Measurements from ENCODE around the gene CPOX. TPM values are rescaled to one million over a fixed set of nuclear protein-coding genes. Genes with fewer than 3 reads are reported as not detected.

CPOX gene
- total RNA-seq, 2 experiments from 2014 or later, result 7.0 to 10.5 TPM

DNA sequence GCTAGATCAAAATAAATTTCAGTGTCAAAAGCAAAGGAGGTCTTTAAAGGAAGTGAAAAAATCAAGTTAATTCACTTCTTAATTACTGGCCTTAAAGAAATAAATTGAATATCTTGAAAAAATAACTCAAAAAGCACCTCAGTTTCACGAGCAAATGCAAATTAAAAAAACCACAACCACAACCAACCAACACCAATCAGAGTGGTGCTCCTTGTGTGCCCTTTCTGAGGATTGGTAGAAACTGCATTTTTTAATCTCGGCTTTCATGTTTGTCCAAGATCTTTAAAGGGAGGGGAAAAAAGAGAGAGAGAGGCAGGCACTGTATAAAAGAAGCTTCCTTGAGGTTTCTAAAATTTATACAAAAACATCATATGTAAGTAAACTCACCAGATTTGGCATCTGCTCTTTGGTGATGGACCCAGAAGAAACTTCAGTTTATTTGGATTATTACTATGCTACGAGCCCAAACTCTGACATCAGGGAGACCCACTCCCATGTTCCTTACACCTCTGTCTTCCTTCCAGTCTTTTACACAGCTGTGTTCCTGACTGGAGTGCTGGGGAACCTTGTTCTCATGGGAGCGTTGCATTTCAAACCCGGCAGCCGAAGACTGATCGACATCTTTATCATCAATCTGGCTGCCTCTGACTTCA lies 61.7 kb downstream of the CPOX start, which contains the start of gene GPR15:
Gene GPR15, plus strand, starts transcription at position 357 of the 653 bp plus-strand sequence. Its CDS starts 56 bp downstream, at position 413.
- H3K27me3 Mint-ChIP-seq, result no peaks in the 10 kb centered on the region
- no peaks in the 10 kb centered on the region for H3K4me1 Mint-ChIP-seq (ENCODE audit: low read depth)
- ChIA-PET CTCF (interaction anchor here (1.7 kb wide), 1 partner anchor 10 kb away, joined by 6 read pairs; no protein-coding TSS in a partner anchor), POLR2A (interaction anchor here (1.0 to 3.0 kb wide), 5 partner anchors 9 to 41 kb away, joined by 3 to 18 read pairs (median 6); partner anchors contain the start of gene CLDND1)
- TF ChIP-seq, protein P1, sequence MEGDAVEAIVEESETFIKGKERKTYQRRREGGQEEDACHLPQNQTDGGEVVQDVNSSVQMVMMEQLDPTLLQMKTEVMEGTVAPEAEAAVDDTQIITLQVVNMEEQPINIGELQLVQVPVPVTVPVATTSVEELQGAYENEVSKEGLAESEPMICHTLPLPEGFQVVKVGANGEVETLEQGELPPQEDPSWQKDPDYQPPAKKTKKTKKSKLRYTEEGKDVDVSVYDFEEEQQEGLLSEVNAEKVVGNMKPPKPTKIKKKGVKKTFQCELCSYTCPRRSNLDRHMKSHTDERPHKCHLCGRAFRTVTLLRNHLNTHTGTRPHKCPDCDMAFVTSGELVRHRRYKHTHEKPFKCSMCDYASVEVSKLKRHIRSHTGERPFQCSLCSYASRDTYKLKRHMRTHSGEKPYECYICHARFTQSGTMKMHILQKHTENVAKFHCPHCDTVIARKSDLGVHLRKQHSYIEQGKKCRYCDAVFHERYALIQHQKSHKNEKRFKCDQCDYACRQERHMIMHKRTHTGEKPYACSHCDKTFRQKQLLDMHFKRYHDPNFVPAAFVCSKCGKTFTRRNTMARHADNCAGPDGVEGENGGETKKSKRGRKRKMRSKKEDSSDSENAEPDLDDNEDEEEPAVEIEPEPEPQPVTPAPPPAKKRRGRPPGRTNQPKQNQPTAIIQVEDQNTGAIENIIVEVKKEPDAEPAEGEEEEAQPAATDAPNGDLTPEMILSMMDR (IDR thresholded peaks at IDR 0.05), result no peak
- H3K9me3 Mint-ChIP-seq, result no peaks in the 10 kb centered on the region
- no peak within 1 kb of the TSS for H3K27ac Mint-ChIP-seq
- no peaks in the 10 kb centered on the region for H3K4me1 ChIP-seq (ENCODE audit: insufficient read depth, low read length)
- no peaks in the 10 kb centered on the region for H3K27me3 ChIP-seq (ENCODE audit: control insufficient read depth in 1 of 2, insufficient read depth in 2 of 2, low read length in 2 of 2)
- H3K27ac ChIP-seq (ENCODE audit: low read depth in 1 of 2, low read length in 2 of 2), result no peak within 1 kb of the TSS
- peak within 1 kb of the TSS; percentile 46 for H3K4me3 ChIP-seq (ENCODE audit: low read length)
- H3K36me3 ChIP-seq (ENCODE audit: insufficient read depth, low read length), result no peaks in the 10 kb centered on the region
- no peaks in the 10 kb centered on the region for H3K36me3 Mint-ChIP-seq (ENCODE audit: low read depth)
- intact Hi-C loops (cut with DNase I, micrococcal nuclease), result no loop called here
- H3K9me3 ChIP-seq (ENCODE audit: control insufficient read depth in 1 of 2, insufficient read depth in 1 of 2, low read length in 2 of 2), result no peaks in the 10 kb centered on the region
- ATAC-seq (ENCODE audit: poor library complexity) (peak; percentile 43), DNase-seq (peak in 2 of 14 experiments; percentile 42 to 49)
- peak within 1 kb of the TSS; percentile 30 for H3K4me3 Mint-ChIP-seq

GRCh38 chr3:98530676-98531075 lies 62.7 kb downstream of the CPOX start:
- H3K27ac Mint-ChIP-seq, result no peak overlapping the region
- no peaks in the 10 kb centered on the region for H3K4me1 Mint-ChIP-seq (ENCODE audit: low read depth)
- Histone ChIP-seq H3K9me3 (ENCODE audit: control insufficient read depth in 1 of 2, insufficient read depth in 1 of 2, low read length in 2 of 2) (no peaks in the 10 kb centered on the region), H3K36me3 (ENCODE audit: insufficient read depth, low read length) (no peaks in the 10 kb centered on the region), H3K27ac (ENCODE audit: low read depth in 1 of 2, low read length in 2 of 2) (no peak overlapping the region), H3K4me1 (ENCODE audit: insufficient read depth, low read length) (no peaks in the 10 kb centered on the region), H3K4me3 (ENCODE audit: low read length) (no peak overlapping the region), H3K27me3 (ENCODE audit: control insufficient read depth in 1 of 2, insufficient read depth in 2 of 2, low read length in 2 of 2) (no peaks in the 10 kb centered on the region)
- intact Hi-C loops (cut with DNase I, micrococcal nuclease), result no loop called here
- H3K9me3 Mint-ChIP-seq, result no peaks in the 10 kb centered on the region
- H3K27me3 Mint-ChIP-seq, result no peaks in the 10 kb centered on the region
- H3K4me3 Mint-ChIP-seq, result no peak overlapping the region
- ChIA-PET CTCF (no interaction called here), POLR2A (no interaction called here)
- H3K36me3 Mint-ChIP-seq (ENCODE audit: low read depth), result no peaks in the 10 kb centered on the region
- TF ChIP-seq, protein P1 (IDR thresholded peaks at IDR 0.05), result no peak
- DNase-seq (no peak), ATAC-seq (ENCODE audit: poor library complexity) (no peak)

DNA sequence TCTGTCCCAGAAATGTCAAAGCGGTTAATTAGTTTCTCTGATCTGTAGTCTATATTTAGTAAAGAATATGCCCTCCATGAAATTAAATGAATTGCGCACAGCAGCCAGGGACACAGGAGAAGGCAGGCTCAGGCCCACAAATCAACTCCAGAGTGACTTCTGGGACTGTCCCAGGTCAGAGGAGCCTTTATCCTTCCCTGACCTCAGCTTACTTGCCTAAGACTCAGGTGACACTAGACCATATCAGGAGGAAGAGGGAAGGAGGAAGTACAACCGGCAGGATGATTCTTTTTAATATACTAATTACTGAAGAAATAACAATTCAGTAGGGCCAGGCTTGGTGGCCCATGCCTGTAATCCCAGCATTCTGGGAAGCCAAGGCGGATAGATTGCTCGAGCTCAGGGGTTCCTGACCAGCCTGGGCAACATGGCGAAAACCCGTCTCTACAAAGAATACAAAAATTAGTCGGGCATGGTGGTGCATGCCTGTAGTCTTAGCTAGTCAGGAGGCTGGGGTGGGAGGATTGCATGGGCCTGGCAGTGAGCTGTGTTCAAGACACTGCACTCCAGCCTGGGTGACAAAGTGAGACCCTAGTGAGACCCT lies 63.5 kb downstream of the CPOX start:
- intact Hi-C loops (cut with DNase I, micrococcal nuclease), result loop anchor here in 1 of 2 experiments (5.0 to 10.0 kb wide), 4 partner anchors 372 to 1875 kb away; partner anchors contain the start of genes DCBLD2, LNP1, RIOX2 and TOMM70
- ChIA-PET CTCF (no interaction called here), POLR2A (no interaction called here)
- Histone ChIP-seq H3K27me3 (ENCODE audit: control insufficient read depth in 1 of 2, insufficient read depth in 2 of 2, low read length in 2 of 2) (no peaks in the 10 kb centered on the region), H3K27ac (ENCODE audit: low read depth in 1 of 2, low read length in 2 of 2) (no peak overlapping the region), H3K4me1 (ENCODE audit: insufficient read depth, low read length) (peaks cover 6% of the 10 kb centered on the region), H3K4me3 (ENCODE audit: low read length) (no peak overlapping the region), H3K36me3 (ENCODE audit: insufficient read depth, low read length) (no peaks in the 10 kb centered on the region), H3K9me3 (ENCODE audit: control insufficient read depth in 1 of 2, insufficient read depth in 1 of 2, low read length in 2 of 2) (no peaks in the 10 kb centered on the region)
- TF ChIP-seq, protein P1 (IDR thresholded peaks at IDR 0.05), result no peak
- Mint-ChIP-seq H3K4me3 (no peak overlapping the region), H3K36me3 (ENCODE audit: low read depth) (no peaks in the 10 kb centered on the region), H3K27ac (no peak overlapping the region), H3K9me3 (no peaks in the 10 kb centered on the region), H3K4me1 (ENCODE audit: low read depth) (no peaks in the 10 kb centered on the region), H3K27me3 (no peaks in the 10 kb centered on the region)
- DNase-seq, result no peak
- no peak for ATAC-seq (ENCODE audit: poor library complexity)

Other genes with a start within 250 kb of the CPOX start
- not detected for gene OR5K4, start 239.8 kb downstream of the CPOX start, total RNA-seq
- gene OR5K3, start 202.9 kb downstream of the CPOX start, total RNA-seq, result not detected
- not detected for gene OR5K1, start 130.4 kb downstream of the CPOX start, total RNA-seq
- gene OR5K2, start 95.9 kb downstream of the CPOX start, total RNA-seq, result not detected
- 100 to 1,000 TPM; 168 to 185 TPM for gene CLDND1, start 70.7 kb downstream of the CPOX start, total RNA-seq
- 1 to 10 TPM; 8.4 to 9.6 TPM for gene GPR15, start 61.6 kb downstream of the CPOX start, total RNA-seq
- gene ST3GAL6, start 169.7 kb upstream of the CPOX start, total RNA-seq, result under 1 TPM; 0.44 to 0.45 TPM

Measured in CD4-positive, alpha-beta T cell (primary cell).